Neural progenitor cell (in vitro differentiated cells): ENCODE measurements around the gene ERCC6.

Experiments used
- EZH2 ChIP-seq: fragments of 200-600 bp; sonication (generic); IDR thresholded peaks from 2 replicates; pipeline ENCODE4 v1.6.1; 2017; ENCODE audit warnings: antibody characterized with exemption, mild to moderate bottlenecking, moderate library complexity
- TF ChIP-seq, protein P1 (sequence below): fragments of 200-600 bp; sonication (generic); IDR thresholded peaks from 2 replicates; pipeline ENCODE4 v1.5.1; 2017; ENCODE audit warnings: antibody characterized with exemption, mild to moderate bottlenecking

DNA sequence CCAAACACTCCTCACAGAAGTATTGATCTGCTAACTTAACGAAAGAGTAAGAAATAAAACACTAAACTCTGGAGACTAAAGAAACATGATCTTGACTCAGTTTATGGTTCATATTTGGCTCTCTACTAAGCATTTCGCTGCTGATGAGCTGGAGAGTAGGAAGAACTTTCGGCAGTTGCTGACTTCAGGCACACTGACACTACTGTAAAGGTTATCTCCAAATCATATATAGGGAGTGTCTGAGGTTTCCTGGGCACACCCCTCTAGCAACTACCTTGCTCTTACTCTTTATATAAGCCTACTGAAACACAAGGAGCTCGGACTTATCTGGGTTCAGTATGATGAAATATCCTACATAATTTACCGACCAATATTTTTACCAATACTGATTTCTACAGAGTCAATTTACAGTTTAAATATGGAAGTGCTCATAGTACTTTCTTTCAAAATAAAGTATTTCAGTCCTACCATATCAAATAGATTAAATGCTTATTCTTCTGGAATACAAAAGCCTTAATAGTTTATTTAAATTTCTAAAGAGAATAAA lies 39.5 kb downstream of the ERCC6 start:
- TF ChIP-seq, protein P1, sequence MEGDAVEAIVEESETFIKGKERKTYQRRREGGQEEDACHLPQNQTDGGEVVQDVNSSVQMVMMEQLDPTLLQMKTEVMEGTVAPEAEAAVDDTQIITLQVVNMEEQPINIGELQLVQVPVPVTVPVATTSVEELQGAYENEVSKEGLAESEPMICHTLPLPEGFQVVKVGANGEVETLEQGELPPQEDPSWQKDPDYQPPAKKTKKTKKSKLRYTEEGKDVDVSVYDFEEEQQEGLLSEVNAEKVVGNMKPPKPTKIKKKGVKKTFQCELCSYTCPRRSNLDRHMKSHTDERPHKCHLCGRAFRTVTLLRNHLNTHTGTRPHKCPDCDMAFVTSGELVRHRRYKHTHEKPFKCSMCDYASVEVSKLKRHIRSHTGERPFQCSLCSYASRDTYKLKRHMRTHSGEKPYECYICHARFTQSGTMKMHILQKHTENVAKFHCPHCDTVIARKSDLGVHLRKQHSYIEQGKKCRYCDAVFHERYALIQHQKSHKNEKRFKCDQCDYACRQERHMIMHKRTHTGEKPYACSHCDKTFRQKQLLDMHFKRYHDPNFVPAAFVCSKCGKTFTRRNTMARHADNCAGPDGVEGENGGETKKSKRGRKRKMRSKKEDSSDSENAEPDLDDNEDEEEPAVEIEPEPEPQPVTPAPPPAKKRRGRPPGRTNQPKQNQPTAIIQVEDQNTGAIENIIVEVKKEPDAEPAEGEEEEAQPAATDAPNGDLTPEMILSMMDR, result no peak
- no peak for TF ChIP-seq EZH2
